ENCODE measurements around the gene TIMD4.

Gene TIMD4

GRCh38 chr5:156892223-156892622 lies 70.8 kb downstream of the TIMD4 start:
- no peak for TF ChIP-seq TCF4 (CRISPR knock-in tag; IDR thresholded peaks at IDR 0.05; ENCODE audit: borderline replicate concordance)
- no peak for TF ChIP-seq POU6F1 (CRISPR knock-in tag; IDR thresholded peaks at IDR 0.05; ENCODE audit: borderline replicate concordance, low read depth)
- TF ChIP-seq CREB5 (CRISPR knock-in tag; IDR thresholded peaks at IDR 0.05; ENCODE audit: low read depth): no peak
- TF ChIP-seq ZNF8 (CRISPR knock-in tag; IDR thresholded peaks at IDR 0.05): no peak
- no peak for TF ChIP-seq ZNF70 (CRISPR knock-in tag; IDR thresholded peaks at IDR 0.05)
- no peak for TF ChIP-seq ZC3H10 (CRISPR knock-in tag; IDR thresholded peaks at IDR 0.05)
- no peak for TF ChIP-seq SNAI2 (CRISPR knock-in tag; IDR thresholded peaks at IDR 0.05)
- TF ChIP-seq PATZ1 (CRISPR knock-in tag; IDR thresholded peaks at IDR 0.05; ENCODE audit: borderline replicate concordance): no peak
- TF ChIP-seq ZFP30 (CRISPR knock-in tag; IDR thresholded peaks at IDR 0.05): no peak
- TF ChIP-seq TOX (CRISPR knock-in tag; IDR thresholded peaks at IDR 0.05; ENCODE audit: borderline replicate concordance): no peak
- no peak for TF ChIP-seq TSHZ2 (CRISPR knock-in tag; IDR thresholded peaks at IDR 0.05)
- TF ChIP-seq BACH2 (CRISPR knock-in tag; IDR thresholded peaks at IDR 0.05; ENCODE audit: borderline replicate concordance): no peak
- TF ChIP-seq OSR1 (CRISPR knock-in tag; IDR thresholded peaks at IDR 0.05): no peak
- TF ChIP-seq ISL1 (CRISPR knock-in tag; IDR thresholded peaks at IDR 0.05): no peak
- TF ChIP-seq ZNF565 (CRISPR knock-in tag; conservative IDR thresholded peaks at IDR 0.05; ENCODE audit: low read depth): no peak
- no peak for TF ChIP-seq CSDC2 (CRISPR knock-in tag; IDR thresholded peaks at IDR 0.05)
- TF ChIP-seq ZFP3 (CRISPR knock-in tag; IDR thresholded peaks at IDR 0.05): no peak
- no peak for TF ChIP-seq CSRNP3 (CRISPR knock-in tag; IDR thresholded peaks at IDR 0.05)
- no peak for TF ChIP-seq PPARA (CRISPR knock-in tag; IDR thresholded peaks at IDR 0.05; ENCODE audit: borderline replicate concordance)
- no peak for TF ChIP-seq ARNTL (CRISPR knock-in tag; IDR thresholded peaks at IDR 0.05; ENCODE audit: borderline replicate concordance, low read depth)
- no peak for ATAC-seq

- no peak for TF ChIP-seq TCF4 (CRISPR knock-in tag; IDR thresholded peaks at IDR 0.05; ENCODE audit: borderline replicate concordance)
- TF ChIP-seq ZNF70 (CRISPR knock-in tag; IDR thresholded peaks at IDR 0.05): no peak
- ATAC-seq: no peak
These were observed 74.5 kb downstream of the TIMD4 start for GRCh38 chr5:156888520-156888919.

GRCh38 chr5:156883316-156883875 lies 79.6 kb downstream of the TIMD4 start:
- ATAC-seq: no peak
- TF ChIP-seq CREB5 (CRISPR knock-in tag; IDR thresholded peaks at IDR 0.05; ENCODE audit: low read depth) (no peak), TCF4 (CRISPR knock-in tag; IDR thresholded peaks at IDR 0.05; ENCODE audit: borderline replicate concordance) (no peak), ZFP30 (CRISPR knock-in tag; IDR thresholded peaks at IDR 0.05) (no peak), BACH2 (CRISPR knock-in tag; IDR thresholded peaks at IDR 0.05; ENCODE audit: borderline replicate concordance) (no peak), ARNTL (CRISPR knock-in tag; IDR thresholded peaks at IDR 0.05; ENCODE audit: borderline replicate concordance, low read depth) (no peak), CSRNP3 (CRISPR knock-in tag; IDR thresholded peaks at IDR 0.05) (no peak), ISL1 (CRISPR knock-in tag; IDR thresholded peaks at IDR 0.05) (no peak), SNAI2 (CRISPR knock-in tag; IDR thresholded peaks at IDR 0.05) (no peak), ZNF565 (CRISPR knock-in tag; conservative IDR thresholded peaks at IDR 0.05; ENCODE audit: low read depth) (no peak), GLIS3 (CRISPR knock-in tag; IDR thresholded peaks at IDR 0.05) (no peak), PPARA (CRISPR knock-in tag; IDR thresholded peaks at IDR 0.05; ENCODE audit: borderline replicate concordance) (no peak), OSR1 (CRISPR knock-in tag; IDR thresholded peaks at IDR 0.05) (no peak), RARB (CRISPR knock-in tag; IDR thresholded peaks at IDR 0.05) (no peak), ZC3H10 (CRISPR knock-in tag; IDR thresholded peaks at IDR 0.05) (no peak)
